Measurements from ENCODE around the gene ARID3B. TPM values are rescaled to one million over a fixed set of nuclear protein-coding genes. Genes with fewer than 3 reads are reported as not detected.
A peak's percentile ranks its signal among the peaks of the same experiment; 100 is the strongest.
"Not testable (repeated sequence)": the region's sequence is repeated elsewhere in the genome, so short reads cannot be mapped to it uniquely, and the experiment has no call there.

Gene ARID3B
- total and polyA plus RNA-seq, 7 experiments from 2014 or later, result 5.1 to 45.4 (median 36.6) TPM

GRCh38 chr15:74530771-74531143 is 10.3 kb upstream of the ARID3B start:
- Mint-ChIP-seq H3K36me3 (no peaks in the 10 kb centered on the region), H3K27ac (no peak overlapping the region), H3K4me3 (no peak overlapping the region), H3K27me3 (peaks cover 0 to 3% (median 0%) of the 10 kb centered on the region in 5 donors), H3K4me1 (peaks cover 0 to 13% (median 0%) of the 10 kb centered on the region in 7 donors), H3K9me3 (no peaks in the 10 kb centered on the region)
- H3K27me3 ChIP-seq (ENCODE audit: control insufficient read depth in 2 of 2, insufficient read depth in 2 of 2, low read length in 2 of 2), result no peaks in the 10 kb centered on the region
- H3K36me3 ChIP-seq (ENCODE audit: control insufficient read depth in 2 of 3, insufficient read depth in 3 of 3, low read length in 3 of 3), result no peaks in the 10 kb centered on the region
- H3K4me1 ChIP-seq (ENCODE audit: control insufficient read depth in 2 of 2, insufficient read depth in 2 of 2, low read length in 2 of 2), result no peaks in the 10 kb centered on the region
- ChIA-PET POLR2A (interaction anchor here (1.0 kb wide), 1 partner anchor 10 kb away, joined by 6 read pairs; the partner anchor contains the start of gene ARID3B), CTCF (no interaction called here)
- no peak overlapping the region for H3K4me3 ChIP-seq (ENCODE audit: low read length)
- no peak for DNase-seq
- ATAC-seq, result no peak
- no peaks in the 10 kb centered on the region for H3K9me3 ChIP-seq (ENCODE audit: control insufficient read depth in 2 of 3, low read length in 3 of 3)
- intact Hi-C loops (cut with micrococcal nuclease), result no loop called here
- no peak overlapping the region for H3K27ac ChIP-seq (ENCODE audit: low read depth, low read length)

- Histone ChIP-seq H3K4me1 (ENCODE audit: control insufficient read depth in 2 of 2, insufficient read depth in 2 of 2, low read length in 2 of 2) (no peaks in the 10 kb centered on the region), H3K9me3 (ENCODE audit: control insufficient read depth in 2 of 3, low read length in 3 of 3) (no peaks in the 10 kb centered on the region), H3K4me3 (ENCODE audit: low read length) (no peak overlapping the region), H3K27me3 (ENCODE audit: control insufficient read depth in 2 of 2, insufficient read depth in 2 of 2, low read length in 2 of 2) (no peaks in the 10 kb centered on the region), H3K36me3 (ENCODE audit: control insufficient read depth in 2 of 3, insufficient read depth in 3 of 3, low read length in 3 of 3) (no peaks in the 10 kb centered on the region), H3K27ac (ENCODE audit: low read depth, low read length) (no peak overlapping the region)
- Mint-ChIP-seq H3K9me3 (no peaks in the 10 kb centered on the region), H3K36me3 (no peaks in the 10 kb centered on the region), H3K4me3 (no peak overlapping the region), H3K27me3 (peaks cover 0 to 3% (median 0%) of the 10 kb centered on the region in 5 donors), H3K27ac (no peak overlapping the region), H3K4me1 (peaks cover 0 to 13% (median 0%) of the 10 kb centered on the region in 7 donors)
- no peak for DNase-seq
- intact Hi-C loops (cut with micrococcal nuclease), result no loop called here
- ChIA-PET CTCF (no interaction called here), POLR2A (no interaction called here)
- no peak for ATAC-seq
Measured at GRCh38 chr15:74531144-74531811, 9.7 kb upstream of the ARID3B start.

GRCh38 chr15:74535388-74536084 is 5.5 kb upstream of the ARID3B start:
- Histone ChIP-seq H3K27me3 (ENCODE audit: control insufficient read depth in 2 of 2, insufficient read depth in 2 of 2, low read length in 2 of 2) (no peaks in the 10 kb centered on the region), H3K4me3 (ENCODE audit: low read length) (no peak overlapping the region), H3K4me1 (ENCODE audit: control insufficient read depth in 2 of 2, insufficient read depth in 2 of 2, low read length in 2 of 2) (peaks cover 6 to 7% of the 10 kb centered on the region in 2 donors), H3K27ac (ENCODE audit: low read depth, low read length) (no peak overlapping the region), H3K36me3 (ENCODE audit: control insufficient read depth in 2 of 3, insufficient read depth in 3 of 3, low read length in 3 of 3) (no peaks in the 10 kb centered on the region), H3K9me3 (ENCODE audit: control insufficient read depth in 2 of 3, low read length in 3 of 3) (no peaks in the 10 kb centered on the region)
- intact Hi-C loops (cut with micrococcal nuclease), result no loop called here
- DNase-seq (no peak), ATAC-seq (peak; percentile 37)
- ChIA-PET POLR2A (no interaction called here), CTCF (no interaction called here)
- no peak overlapping the region for H3K4me3 Mint-ChIP-seq
- no peaks in the 10 kb centered on the region for H3K9me3 Mint-ChIP-seq
- H3K27ac Mint-ChIP-seq, result peak overlapping the region in 2 of 9 donors; percentile 16 to 34
- peaks cover 6 to 21% (median 14%) of the 10 kb centered on the region in 7 donors for H3K4me1 Mint-ChIP-seq
- H3K36me3 Mint-ChIP-seq, result peaks cover 0 to 4% (median 0%) of the 10 kb centered on the region in 5 donors
- H3K27me3 Mint-ChIP-seq, result no peaks in the 10 kb centered on the region

GRCh38 chr15:74537736-74538135 is 3.3 kb upstream of the ARID3B start:
- ChIA-PET CTCF (no interaction called here), POLR2A (interaction anchor here (1.0 kb wide), 1 partner anchor 77 kb away, joined by 3 read pairs; the partner anchor contains the start of gene UBL7)
- Histone ChIP-seq H3K27ac (ENCODE audit: low read depth, low read length) (no peak overlapping the region), H3K4me3 (ENCODE audit: low read length) (no peak overlapping the region), H3K9me3 (ENCODE audit: control insufficient read depth in 2 of 3, low read length in 3 of 3) (no peaks in the 10 kb centered on the region), H3K36me3 (ENCODE audit: control insufficient read depth in 2 of 3, insufficient read depth in 3 of 3, low read length in 3 of 3) (peaks cover 0 to 5% (median 0%) of the 10 kb centered on the region in 3 experiments), H3K27me3 (ENCODE audit: control insufficient read depth in 2 of 2, insufficient read depth in 2 of 2, low read length in 2 of 2) (no peaks in the 10 kb centered on the region), H3K4me1 (ENCODE audit: control insufficient read depth in 2 of 2, insufficient read depth in 2 of 2, low read length in 2 of 2) (peaks cover 9 to 15% of the 10 kb centered on the region in 2 donors)
- H3K27me3 Mint-ChIP-seq, result no peaks in the 10 kb centered on the region
- H3K4me3 Mint-ChIP-seq, result peak overlapping the region in 1 of 10 donors; percentile 51
- H3K36me3 Mint-ChIP-seq, result peaks cover 0 to 12% (median 0%) of the 10 kb centered on the region in 5 donors
- H3K4me1 Mint-ChIP-seq, result peaks cover 20 to 33% (median 28%) of the 10 kb centered on the region in 7 donors
- ATAC-seq (no peak), DNase-seq (no peak)
- intact Hi-C loops (cut with micrococcal nuclease), result no loop called here
- H3K27ac Mint-ChIP-seq, result peak overlapping the region in 2 of 9 donors; percentile 7 to 11
- H3K9me3 Mint-ChIP-seq, result no peaks in the 10 kb centered on the region

DNA sequence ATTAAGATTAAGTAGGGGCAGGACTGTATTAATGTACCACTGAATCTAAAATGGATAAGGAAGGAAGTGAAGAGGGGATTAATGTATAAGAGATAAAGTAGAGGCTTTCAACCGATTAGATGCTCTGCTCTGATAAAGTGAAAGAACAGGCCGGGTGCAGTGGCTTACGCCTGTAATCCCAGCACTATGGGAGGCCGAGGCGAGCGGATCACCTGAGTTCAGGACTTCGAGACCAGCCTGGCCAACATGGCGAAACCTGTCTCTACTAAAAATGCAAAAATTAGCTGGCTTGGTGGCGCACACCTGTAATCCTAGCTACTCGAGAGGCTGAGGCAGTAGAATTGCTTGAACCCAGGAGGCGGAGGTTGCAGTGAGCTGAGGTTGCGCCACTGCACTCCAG is 1.5 kb upstream of the ARID3B start:
- H3K27me3 Mint-ChIP-seq; H3K4me3 ChIP-seq (ENCODE audit: low read length); intact Hi-C loops (cut with micrococcal nuclease); H3K36me3 ChIP-seq (ENCODE audit: control insufficient read depth in 2 of 3, insufficient read depth in 3 of 3, low read length in 3 of 3); ATAC-seq; H3K9me3 Mint-ChIP-seq; H3K9me3 ChIP-seq (ENCODE audit: control insufficient read depth in 2 of 3, low read length in 3 of 3); H3K27me3 ChIP-seq (ENCODE audit: control insufficient read depth in 2 of 2, insufficient read depth in 2 of 2, low read length in 2 of 2); H3K27ac ChIP-seq (ENCODE audit: low read depth, low read length); DNase-seq: not testable (repeated sequence)
- H3K4me1 ChIP-seq (ENCODE audit: control insufficient read depth in 2 of 2, insufficient read depth in 2 of 2, low read length in 2 of 2), result peaks cover 15 to 26% of the 10 kb centered on the region in 2 donors
- CTCF ChIA-PET, result interaction anchor here (0.7 kb wide), 1 partner anchor 50 kb away, joined by 3 read pairs; no protein-coding TSS in a partner anchor
- H3K27ac Mint-ChIP-seq, result peak overlapping the region in 5 of 9 donors; percentile 41 to 88 (median 65)
- H3K36me3 Mint-ChIP-seq, result peaks cover 0 to 16% (median 0%) of the 10 kb centered on the region in 5 donors
- POLR2A ChIA-PET, result interaction anchor here (0.6 to 1.6 kb wide), 3 partner anchors 10 to 74 kb away, joined by 3 to 4 read pairs (median 4); no protein-coding TSS in a partner anchor
- peaks cover 33 to 50% (median 42%) of the 10 kb centered on the region in 7 donors for H3K4me1 Mint-ChIP-seq
- H3K4me3 Mint-ChIP-seq, result peak overlapping the region; percentile 36 to 99 (median 68)

GRCh38 chr15:74540161-74540760 is 759 bp upstream of the ARID3B start:
- Mint-ChIP-seq H3K4me3 (peak overlapping the region; percentile 90 to 99 (median 98)), H3K9me3 (no peaks in the 10 kb centered on the region), H3K4me1 (peaks cover 39 to 57% (median 48%) of the 10 kb centered on the region in 7 donors), H3K27ac (peak overlapping the region; percentile 84 to 99 (median 94)), H3K27me3 (no peaks in the 10 kb centered on the region), H3K36me3 (peaks cover 0 to 19% (median 0%) of the 10 kb centered on the region in 5 donors)
- intact Hi-C loops (cut with micrococcal nuclease), result loop anchor here (1.0 to 10.0 kb wide), 18 partner anchors 37 to 1755 kb away; partner anchors contain the start of genes C15orf39 (in 2 of the 2), EDC3 (in 2 of the 2), UBL7 (in 2 of the 2) and ADPGK (in 1 of the 2)
- peaks cover 15 to 27% of the 10 kb centered on the region in 2 donors for H3K4me1 ChIP-seq (ENCODE audit: control insufficient read depth in 2 of 2, insufficient read depth in 2 of 2, low read length in 2 of 2)
- peak overlapping the region; percentile 78 for H3K27ac ChIP-seq (ENCODE audit: low read depth, low read length)
- ChIA-PET POLR2A (interaction anchor here (0.6 to 2.7 kb wide), 8 partner anchors 10 to 912 kb away, joined by 3 to 41 read pairs (median 4); partner anchors contain the start of genes CLK3, SIN3A and UBL7), CTCF (interaction anchor here (0.6 to 1.0 kb wide), 2 partner anchors 73 to 904 kb away, joined by 3 read pairs; no protein-coding TSS in a partner anchor)
- DNase-seq, result no peak
- H3K9me3 ChIP-seq (ENCODE audit: control insufficient read depth in 2 of 3, low read length in 3 of 3), result no peaks in the 10 kb centered on the region
- H3K27me3 ChIP-seq (ENCODE audit: control insufficient read depth in 2 of 2, insufficient read depth in 2 of 2, low read length in 2 of 2), result no peaks in the 10 kb centered on the region
- peaks cover 0 to 5% (median 0%) of the 10 kb centered on the region in 3 experiments for H3K36me3 ChIP-seq (ENCODE audit: control insufficient read depth in 2 of 3, insufficient read depth in 3 of 3, low read length in 3 of 3)
- ATAC-seq, result no peak
- H3K4me3 ChIP-seq (ENCODE audit: low read length), result peak overlapping the region; percentile 98

All from naive thymus-derived CD4-positive, alpha-beta T cell (primary cell).